Ovary (tissue), 3 donors: Measurements from ENCODE around the gene PRLR.

Experiments used
- CTCF ChIP-seq, 3 donors: fragments of 450-650 bp in 2 of 3; fragments of 200-600 bp in 1 of 3; IDR thresholded peaks; one replicate each; pipeline versions ENCODE4 v1.5.1 to v1.8.0; 2016 to 2022; ENCODE audit warnings: antibody characterized with exemption in 3 of 3, mild to moderate bottlenecking in 1 of 3
- EP300 ChIP-seq: sonication (generic); formaldehyde crosslinking; IDR thresholded peaks from one replicate; pipeline ENCODE4 v1.6.1; 2017; ENCODE audit warnings: antibody characterized with exemption
- POLR2A ChIP-seq: fragments of 450-650 bp; IDR thresholded peaks from one replicate; pipeline ENCODE4 v1.6.1; 2017; ENCODE audit warnings: antibody characterized with exemption, mild to moderate bottlenecking, moderate library complexity
- donor health status: DM: no; HTN: no; CAD: no.

GRCh38 chr5:35129276-35129675, 101.0 kb downstream of the PRLR start:
- no peak for TF ChIP-seq CTCF (IDR thresholded peaks at IDR 0.05)
- TF ChIP-seq POLR2A = no peak
- no peak for TF ChIP-seq EP300
